Measurements from ENCODE around the gene NPFFR1.

NPFFR1 gene, protein sequence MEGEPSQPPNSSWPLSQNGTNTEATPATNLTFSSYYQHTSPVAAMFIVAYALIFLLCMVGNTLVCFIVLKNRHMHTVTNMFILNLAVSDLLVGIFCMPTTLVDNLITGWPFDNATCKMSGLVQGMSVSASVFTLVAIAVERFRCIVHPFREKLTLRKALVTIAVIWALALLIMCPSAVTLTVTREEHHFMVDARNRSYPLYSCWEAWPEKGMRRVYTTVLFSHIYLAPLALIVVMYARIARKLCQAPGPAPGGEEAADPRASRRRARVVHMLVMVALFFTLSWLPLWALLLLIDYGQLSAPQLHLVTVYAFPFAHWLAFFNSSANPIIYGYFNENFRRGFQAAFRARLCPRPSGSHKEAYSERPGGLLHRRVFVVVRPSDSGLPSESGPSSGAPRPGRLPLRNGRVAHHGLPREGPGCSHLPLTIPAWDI

DNA sequence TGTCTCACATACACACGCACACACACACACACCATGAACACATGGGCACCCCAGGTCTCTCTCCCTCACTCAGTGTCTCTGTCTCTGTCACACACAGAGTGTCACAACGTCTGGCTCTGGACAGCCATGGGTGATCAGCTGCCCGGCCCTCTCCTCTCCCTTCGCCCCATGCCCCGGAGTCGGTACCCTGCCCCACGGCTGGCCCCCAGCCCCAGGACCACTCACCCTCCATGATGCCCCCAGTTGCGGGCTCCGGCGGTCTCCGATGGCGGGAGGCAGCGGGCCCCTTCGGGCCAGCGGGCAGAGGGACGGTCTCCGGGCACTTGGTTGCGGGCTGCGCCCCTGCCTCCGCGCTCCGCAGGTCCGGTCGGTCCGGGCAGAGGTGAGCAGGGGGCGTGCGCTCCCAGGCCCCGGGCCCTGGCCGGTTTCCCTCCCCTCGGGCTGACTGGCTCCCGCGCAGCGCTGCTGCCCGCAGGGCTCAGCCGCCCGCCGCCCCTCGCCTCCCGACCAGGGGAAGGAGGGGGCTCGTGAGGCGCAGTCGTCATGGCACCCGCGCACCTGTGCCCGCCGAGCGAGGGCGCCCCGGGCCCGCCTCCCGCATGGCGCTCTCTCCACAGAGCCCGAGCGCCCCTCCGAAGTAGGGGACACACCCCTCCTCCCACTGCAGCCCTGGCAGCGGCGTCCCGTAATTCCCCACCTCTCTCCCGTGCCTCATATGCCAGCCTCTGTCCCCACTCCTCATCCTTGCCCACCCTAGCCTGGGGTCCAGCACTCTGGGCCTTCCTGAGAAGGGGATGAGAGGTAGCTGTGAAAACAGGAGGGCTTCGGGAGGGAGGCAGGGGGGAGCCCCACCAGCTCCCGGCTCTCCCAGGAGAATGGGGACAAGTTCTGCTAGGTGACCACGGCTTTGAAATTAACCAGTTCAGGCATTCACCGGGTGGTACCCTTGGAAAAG is at the start of gene NPFFR1:
NPFFR1 (minus strand) TSS at position 560 of the 955 bp plus-strand sequence; CDS start at position 232, 328 bp downstream.
- no peak for DNase-seq

DNA sequence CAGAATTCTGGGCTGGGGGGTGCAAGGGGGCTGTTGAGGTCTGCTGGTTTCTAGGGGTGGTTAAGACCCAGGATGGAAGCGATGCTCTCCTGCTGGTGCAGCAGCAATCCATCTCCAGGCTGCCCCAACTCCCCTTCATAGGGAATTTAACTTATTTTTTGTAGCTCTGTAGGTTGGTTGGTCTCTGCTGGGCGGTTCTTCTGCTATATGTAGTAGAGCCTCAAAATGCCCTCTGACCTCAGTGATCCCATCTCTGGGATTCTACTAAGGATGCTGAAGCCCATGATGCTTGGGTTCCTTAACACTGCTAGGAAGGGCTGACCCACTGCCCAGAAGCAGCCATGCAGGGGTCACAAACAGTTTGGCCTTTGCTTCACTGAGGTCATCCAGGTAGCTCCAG is 49.5 kb upstream of the NPFFR1 start:
- DNase-seq, result no peak

DNA sequence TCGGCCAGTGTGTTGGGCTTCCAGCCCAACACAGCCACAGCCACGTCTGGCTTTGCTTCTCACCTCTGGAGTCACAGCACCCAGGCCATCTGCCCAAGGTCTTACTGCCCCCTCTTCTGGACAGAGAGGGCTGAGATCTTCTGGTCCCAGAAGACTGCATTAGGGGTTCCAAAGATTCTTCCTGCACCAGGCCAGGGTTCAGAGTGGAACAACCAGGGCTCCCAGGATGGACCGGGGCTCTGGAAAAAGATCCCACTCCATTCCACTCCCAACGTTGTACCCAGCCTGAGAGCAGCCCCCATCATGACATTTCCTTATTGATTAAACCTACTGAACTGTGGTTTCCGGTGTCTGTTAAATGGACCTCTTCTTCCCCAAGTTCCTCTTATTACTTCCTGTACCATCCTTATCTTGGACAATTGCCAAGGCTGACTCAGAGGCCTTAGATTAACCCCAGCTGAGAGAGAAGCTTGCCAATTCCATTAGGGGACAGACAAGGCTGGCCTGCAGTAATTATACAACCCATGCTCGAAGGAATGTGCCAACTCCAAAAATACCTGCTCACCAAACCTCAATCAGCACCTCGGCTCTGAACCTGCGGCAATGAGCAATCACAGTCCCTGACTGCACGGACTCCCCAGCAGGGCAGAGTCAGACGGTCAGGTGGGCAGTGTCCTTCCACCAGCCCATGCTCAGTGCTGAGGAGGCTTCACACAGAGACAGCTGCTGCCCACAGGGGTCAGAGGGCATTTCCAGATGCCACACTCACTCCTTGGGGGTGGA is 47.9 kb upstream of the NPFFR1 start:
- DNase-seq, result peak; percentile 88

DNA sequence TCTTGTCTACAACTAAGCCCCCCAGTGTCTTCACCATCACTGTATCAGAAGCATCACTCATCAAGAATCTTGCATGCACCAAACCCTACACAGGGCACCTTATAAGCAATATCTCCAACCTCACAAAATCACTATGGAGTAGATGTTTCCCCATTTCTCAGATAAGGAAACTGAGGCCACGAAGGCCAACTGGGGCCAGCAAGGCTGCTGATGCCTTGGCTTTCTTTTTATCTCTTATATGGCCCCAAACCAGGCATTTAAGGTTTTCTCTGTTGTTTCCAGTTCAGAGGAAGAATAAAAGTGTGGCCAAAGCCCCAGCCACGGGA is 47.3 kb upstream of the NPFFR1 start:
- DNase-seq, result no peak

DNA sequence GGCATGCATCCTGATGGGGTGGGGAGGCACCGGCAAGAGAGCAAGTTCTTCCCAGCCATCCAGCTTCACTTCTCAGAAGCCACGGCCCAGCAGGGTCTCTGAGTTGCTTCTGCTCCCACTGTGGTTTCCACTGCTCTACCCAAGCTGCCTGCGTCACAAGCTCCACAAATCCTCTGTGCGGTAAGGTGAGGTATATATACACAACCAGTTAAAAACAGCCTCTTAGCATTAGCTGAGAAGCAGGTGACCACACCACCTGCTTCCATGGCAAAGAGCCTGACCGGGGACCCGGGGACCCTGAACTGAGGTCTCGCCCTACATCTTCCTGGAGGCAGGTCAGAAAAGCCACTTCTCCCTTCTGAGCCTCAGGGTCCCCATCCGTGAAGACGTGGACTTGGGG is 46.9 kb upstream of the NPFFR1 start:
- DNase-seq, result no peak

DNA sequence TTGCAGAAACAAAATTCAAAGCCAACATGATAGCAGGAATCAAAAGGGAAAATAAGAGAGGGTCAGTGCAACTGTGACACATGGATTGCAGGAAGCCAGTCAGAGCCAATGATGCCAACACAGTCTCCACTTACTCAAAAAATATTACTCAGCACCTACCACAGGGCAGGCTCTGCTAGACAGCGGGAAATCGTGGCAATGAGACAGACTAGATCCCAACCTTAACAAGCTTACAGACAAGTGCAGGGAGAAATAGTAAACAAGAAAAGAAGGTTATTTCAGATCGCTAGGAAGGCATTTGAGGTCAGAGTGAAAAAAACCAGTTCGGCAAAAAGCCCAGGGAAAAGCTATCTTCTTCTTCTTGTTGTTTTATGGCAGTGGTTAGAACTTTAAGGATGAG is 45.2 kb upstream of the NPFFR1 start:
- no peak for DNase-seq

DNA sequence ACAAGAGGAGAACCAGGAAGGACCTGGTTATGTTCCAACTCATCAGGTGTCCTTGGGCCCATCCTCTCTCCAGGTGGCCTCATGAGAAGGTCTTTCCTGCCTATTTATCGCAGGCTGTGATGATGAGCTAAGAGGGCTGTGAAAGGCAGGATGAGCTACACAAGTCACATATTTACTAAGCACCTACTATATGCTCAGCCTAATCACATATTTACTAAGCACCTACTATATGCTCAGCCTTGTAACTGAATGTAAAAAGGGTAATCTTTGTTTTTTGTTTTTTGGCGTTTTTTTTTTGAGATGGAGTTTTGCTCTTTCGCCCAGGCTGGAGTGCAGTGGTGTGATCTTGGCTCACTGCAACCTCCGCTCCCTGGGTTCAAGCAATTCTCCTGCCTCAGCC is 44.2 kb upstream of the NPFFR1 start:
- peak; percentile 31 for DNase-seq

DNA sequence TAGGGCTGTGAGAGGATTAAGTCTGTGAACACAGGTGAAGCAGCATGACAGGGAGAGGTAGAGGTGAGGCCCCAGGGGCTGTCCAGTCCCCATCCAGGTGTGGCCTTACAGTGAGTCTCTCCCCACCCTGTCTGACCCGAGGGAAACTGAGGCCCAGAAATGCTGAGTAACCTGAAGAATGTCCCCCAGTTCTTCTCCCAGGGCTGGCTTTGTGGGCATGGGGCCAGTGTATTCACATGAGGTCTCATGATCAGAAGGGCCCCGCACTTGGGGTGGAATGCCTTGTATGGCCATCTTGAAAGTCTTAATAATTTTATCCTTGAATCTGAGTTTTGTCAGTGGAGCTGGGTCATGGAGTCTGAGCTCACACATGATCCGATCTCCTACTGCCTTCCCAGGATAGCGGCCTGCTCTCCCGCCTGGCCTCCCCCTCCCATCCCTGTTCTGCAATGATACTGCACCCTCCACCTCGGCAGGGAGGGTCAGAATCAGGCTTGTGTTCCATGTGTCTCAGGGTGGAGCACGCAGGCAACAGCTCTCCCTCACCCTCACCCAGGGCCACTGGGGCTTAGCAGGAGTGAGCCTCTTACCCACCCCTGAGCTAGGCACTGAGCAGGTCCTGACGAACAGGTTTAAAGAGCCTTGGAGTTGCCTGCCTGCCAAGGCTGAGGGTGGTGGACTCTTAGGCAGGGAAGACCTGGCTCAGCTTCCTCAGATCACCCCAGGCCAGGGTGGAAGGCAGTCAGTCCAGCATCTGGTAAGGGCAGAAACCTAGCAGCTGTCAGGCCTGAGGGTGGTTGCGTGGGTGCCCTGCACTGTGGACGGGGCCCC is 41.4 kb upstream of the NPFFR1 start:
- DNase-seq, result no peak

DNA sequence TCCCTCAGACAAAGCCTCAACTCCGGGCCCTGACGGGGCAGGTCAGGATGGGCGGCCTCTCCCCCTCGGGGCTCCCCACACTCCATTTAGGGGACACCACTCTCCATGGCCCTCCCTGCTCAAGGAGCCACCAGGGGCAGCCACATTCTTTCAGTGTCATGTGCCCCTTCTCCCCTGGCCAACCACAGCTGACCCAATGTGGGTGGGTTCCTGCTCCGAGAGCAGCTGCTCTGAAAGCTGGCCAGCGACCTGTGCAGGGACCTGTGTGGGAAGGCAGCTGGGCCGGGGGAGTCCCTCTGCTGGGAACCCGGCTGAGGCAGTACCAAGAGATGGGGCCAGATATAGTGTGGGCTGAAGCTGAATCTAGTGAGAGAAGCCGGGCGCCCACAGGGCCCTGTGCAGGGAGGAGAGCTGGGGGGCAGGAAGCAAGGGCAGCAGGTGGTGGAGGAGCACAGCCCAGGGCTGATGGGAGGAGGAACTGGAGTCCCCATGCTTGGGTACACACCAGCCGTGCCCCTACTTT is 40.6 kb upstream of the NPFFR1 start:
- DNase-seq, result no peak

DNA sequence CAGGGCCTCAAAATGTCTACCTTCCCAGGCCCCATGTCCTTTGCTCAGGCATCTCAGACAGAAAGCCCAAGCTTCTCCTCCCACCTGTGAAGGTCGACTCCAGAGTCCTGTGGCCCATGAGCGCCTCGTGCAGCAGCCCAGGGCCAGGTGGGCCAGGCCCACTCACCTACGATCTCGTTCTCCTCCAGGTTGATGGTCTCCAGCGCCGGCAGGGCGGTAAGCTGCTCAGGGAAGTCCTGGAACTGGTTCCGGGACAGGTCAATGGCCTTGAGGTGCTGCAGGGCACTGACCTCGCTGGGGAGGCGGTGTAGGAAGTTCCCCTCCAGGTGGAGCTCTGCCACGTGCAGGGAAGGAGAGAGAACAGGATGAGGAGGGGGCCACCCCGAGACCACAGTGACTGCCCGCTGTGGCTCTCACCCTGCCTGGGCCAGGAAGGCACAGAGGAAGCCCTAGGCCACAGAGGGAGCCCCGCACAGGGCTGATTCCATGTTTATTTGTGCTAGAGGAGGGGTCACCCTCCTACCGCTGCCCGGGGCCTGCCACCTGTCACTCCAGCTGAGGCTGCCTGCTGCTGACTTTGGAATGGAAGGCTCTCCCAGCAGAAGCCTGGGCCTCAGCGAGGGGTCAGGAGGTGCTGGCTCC is 40.0 kb upstream of the NPFFR1 start:
- no peak for DNase-seq

DNA sequence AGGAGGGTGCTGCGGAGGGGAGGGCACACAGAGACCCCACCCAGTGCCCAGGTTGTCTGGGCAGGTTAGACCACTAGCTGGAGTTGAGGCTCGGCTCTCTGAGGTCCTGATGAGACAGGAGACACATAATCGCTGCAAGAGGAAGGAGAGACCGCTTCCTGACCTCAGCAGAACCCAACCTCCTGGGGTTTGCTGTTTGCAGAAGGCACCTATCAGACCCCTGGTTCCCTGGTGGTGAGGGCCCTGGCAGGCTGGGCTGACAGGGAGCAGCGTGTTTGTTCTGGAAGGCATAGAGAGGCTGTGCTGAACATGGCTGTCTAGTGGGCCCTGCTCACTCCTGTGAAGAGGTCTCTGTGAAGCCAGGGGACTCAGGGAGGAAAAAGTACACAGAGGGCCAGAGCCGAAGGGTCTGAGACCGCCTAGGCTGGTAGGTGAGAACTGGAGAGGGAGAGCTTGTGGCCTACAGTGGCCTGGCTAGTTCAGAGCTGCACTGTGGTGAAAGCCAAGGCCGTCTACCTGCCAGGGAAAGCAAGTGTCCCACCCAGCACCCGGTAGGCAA is 39.4 kb upstream of the NPFFR1 start:
- no peak for DNase-seq

DNA sequence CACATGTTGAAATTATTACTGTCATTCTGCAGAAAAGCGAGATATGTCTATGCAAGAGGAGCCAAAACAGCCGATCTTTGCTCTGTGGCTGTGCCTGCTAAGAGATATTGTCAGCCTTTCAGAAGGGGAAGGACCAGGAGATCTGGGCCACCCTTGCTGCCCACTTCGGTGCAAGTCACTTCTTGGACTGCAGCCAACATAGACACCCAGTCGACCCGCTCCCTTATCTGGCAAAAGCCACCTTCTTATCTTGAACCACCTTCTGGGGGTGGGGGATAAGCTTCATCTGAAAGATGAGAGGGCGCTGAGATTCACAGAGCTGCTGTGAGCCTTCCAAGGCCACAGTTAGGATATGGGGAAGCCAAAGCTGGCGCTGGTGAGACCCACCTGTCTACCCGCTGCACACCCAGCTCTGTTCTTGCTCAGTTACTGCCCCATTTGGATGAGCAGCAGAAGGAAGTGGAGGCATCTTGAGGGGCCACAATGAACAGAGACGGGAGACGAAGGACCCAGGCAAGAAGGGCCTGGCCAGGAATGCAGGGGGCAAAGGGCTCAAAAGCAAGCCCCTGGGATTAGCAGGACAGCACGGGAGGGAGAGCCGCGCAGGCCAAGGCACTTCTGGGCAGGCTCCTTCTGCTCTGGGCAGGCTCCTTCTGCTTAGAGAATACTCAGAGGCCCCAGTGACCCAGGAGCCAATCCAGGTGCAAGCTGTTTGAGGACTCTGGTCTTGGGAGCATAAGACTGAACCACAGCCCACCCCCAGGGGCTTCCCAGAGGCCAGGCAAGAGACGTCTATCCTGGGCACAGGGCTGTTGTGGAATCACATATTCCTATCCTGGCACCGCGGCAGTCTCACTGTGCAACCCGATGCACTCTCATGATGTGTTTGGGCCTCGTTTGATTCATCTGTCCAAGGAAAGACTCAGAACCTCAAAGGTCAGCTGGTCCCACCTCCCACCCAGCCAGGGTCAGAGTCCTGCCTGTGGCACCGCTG is 38.4 kb upstream of the NPFFR1 start:
- no peak for DNase-seq

DNA sequence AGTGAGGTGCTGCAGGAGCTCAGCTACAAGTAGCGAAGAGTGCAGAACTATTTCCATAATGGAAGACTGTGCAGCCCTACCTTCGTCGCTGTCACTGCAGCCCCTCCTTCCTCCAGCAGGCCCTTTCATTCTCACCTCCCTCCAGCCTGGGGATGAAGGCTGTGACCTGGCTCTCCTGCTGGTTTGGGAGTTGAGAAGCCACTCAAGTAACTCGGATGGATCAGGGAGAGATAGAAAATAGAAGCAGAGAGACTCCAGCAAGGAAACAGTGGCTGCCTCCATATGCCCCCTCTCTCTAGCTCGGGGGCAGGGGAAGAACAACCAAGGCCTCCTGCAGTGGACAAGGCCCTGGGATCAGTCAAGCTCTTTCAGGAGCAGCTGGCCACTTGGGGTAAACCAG is 37.4 kb upstream of the NPFFR1 start:
- no peak for DNase-seq

DNA sequence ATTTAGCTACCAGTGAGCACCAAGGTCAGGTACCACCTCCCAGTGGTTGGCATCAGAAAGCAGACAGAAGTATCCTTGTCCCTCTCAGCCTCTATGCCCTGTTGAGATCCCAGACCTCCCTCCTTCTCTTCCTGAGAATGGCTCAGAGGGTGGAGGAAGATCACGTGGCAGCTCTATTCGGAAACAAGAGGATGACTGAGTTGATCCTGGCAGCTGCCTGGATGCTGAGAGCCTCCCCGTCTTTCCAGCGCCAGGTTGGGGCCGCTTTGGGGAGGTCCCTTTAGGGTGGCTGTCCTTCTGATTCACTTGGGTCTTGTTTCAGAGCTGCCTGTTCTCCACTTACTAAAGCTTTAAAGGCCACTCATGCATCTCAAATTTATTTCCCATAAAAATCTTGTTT is 36.9 kb upstream of the NPFFR1 start:
- DNase-seq, result peak; percentile 55

DNA sequence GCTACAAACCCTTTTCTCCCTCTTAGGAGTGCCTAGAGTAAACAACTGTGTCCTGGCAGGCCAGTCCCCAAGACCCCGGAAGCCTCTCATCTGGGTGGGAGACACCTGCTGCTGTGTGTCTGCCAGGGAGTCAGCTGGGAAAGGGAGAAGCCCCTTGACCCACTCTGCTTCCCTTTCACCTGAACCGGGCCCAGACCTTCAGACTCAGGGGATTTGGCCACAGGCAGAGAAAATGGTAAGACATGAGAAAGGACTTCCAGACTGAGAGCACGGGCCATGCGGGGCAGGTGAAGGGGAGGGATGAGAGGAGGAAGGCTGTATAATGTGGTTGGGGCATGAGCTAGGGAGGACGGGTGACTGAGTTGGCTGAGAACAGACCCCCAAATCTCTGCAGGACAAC is 36.0 kb upstream of the NPFFR1 start:
- no peak for DNase-seq

DNA sequence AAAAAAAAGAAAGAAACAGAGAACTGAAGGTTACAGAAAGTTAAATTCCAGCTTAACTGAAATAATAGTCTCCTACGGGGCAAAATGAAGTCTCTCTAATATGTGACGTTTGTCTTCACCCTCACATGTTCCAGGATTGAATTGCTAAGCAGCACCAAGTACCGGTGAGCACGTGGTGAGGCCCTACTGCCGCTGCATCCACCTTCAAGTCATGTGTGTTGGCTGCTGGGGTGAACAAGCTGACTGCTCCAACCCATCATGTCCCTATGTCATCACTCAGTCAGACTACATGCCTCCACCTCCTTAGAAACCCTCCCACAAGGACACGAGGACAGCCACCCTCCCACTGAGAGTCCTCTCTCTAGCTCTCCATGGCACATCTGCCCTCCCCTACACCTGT is 35.4 kb upstream of the NPFFR1 start:
- peak; percentile 44 for DNase-seq

DNA sequence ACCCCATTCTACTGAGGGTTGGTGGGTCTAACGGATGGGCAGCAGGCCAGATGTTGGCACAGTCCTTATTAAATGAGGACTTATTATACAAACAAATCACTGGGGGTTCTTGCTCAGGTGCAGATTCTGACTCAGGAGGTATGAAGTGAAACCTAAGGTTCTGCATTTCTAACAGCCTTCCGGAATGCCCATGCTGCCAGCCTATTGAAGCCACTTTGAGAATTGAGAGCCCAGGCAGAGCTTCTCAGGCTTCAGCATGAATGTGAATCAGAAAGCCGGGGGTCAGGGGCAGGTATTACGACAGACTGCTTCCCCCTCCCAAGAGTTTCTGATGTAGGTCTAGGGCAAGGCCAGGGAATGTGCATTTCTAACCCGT is 34.1 kb upstream of the NPFFR1 start:
- no peak for DNase-seq

DNA sequence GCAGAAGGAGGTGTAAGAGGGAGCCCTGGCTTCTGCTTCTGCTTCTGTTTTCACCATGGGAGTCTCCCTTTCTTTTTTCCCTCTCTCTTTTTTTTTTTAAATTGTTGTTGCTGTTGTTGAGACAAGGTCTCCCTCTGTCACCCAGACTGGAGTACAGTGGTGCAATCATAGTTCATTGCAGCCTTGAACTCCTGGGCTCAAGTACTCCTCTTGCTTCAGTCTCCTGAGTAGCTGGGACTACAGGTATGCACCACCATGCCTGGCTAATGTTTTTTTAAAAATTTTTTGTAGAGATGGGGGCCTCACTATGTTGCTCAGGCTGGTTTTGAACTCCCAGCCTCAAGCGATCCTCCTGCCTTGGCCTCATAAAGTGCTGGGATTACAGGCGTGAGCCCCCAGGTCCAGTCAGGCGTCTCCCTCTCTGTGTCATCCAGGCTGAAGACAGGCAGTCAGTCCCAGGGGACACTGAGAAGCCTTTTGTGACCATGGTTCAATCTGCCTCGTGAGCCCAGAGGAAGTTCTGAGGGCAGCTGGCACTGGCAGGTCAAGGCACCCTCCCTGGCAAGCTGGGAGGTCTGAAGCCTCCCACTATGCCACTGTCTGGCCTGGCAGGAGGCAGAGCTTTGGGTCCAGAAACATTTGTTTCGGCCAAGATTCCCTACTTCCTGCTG is 33.6 kb upstream of the NPFFR1 start:
- DNase-seq, result no peak

DNA sequence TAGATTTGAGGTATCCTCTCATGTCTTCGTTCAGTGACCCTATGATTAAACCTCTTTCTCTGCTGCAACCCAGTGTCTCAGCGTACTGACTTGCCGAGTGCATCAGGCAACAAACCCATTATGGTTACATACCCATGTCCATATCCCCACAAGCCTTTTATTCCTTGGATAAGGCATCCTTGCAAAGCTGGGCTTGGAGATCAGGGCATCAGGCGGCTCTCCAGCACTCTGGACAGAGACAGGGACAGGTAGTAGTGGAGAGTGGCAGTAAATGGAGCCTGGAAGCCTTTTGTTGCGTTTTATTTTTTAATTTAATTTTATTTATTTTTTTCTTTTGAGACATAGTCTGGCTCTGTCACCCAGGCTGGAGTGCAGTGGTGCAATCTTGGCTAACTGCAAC is 32.0 kb upstream of the NPFFR1 start:
- DNase-seq, result no peak
